Measurements from ENCODE around the gene BNIP5. TPM values are rescaled to one million over a fixed set of nuclear protein-coding genes. Genes with fewer than 3 reads are reported as not detected.
"Not testable (repeated sequence)": the region's sequence is repeated elsewhere in the genome, so short reads cannot be mapped to it uniquely, and the experiment has no call there.

Gene BNIP5
- total RNA-seq, 1 experiment from 2014 or later, result not detected

DNA sequence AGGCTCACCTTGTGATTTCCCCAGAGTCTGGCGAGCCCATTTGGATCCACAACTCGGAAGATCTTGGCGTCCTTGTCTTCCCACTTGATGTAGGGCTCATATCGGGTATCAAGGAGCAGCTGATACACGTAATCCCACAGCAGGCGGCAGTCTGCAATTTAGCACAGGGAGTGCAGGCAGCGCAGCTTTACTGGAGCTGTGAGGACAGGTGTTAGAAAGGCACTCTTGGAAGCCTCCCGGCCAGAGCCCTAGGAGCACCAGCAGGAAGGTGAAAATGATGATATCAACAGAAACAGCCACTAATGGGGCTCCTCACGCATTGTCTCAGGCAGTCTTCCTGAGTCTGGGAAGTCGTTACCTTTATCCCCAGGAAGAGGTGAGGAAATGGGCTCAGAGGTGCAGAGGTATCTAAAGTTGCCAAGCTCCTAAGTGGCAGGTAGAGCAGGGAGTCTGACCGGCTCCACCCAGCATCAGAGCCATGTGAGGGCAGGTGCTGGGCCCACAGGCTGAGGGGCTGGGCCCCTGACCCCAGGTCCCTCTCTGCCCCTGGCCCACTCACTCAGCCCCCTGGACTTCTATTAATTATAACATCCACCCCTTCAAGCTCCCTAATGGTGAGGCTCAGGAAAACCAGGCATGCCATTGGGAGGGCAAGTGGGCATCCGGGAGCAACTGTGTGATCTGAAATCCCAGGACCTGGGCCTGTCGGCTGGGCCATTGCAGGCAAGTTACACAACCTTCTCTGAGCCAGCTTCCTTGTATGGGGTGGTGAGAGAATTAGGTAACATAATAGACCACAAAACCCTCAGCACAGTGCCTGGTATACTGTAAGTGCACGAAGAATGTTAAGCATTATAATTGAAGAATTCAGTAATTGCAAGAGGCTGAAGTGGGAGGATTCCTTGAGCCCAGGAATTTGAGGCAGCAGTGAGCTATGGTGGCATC, 32.5 kb upstream of the BNIP5 start:
- no peak for DNase-seq (ENCODE audit: low read depth, low spot score)
- in situ Hi-C loops (cut with HindIII; ENCODE audit: low pct_unique_long_range_greater_than_20kb, low sequenced_read_pairs), result no loop called here

DNA sequence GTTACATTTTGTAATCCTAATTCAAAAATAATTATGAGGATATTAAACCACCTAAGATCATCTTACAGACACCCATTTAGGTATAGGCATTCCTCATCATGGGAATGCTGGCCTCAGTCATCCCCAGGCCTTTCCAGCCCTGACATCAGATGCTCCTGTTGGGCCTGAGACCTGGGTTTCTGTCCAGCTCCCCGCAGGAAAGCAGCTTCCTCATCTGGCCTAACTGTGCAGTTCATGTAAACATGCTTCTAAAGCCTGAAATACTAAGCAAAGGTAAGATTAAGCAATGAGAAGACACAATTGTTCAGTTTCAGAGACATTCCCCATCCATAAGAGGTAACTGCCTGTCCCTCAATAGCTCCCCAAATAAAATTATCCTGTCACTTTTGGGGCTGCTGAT, 31.7 kb upstream of the BNIP5 start:
- no peak for DNase-seq (ENCODE audit: low read depth, low spot score)
- in situ Hi-C loops (cut with HindIII; ENCODE audit: low pct_unique_long_range_greater_than_20kb, low sequenced_read_pairs), result no loop called here

DNA sequence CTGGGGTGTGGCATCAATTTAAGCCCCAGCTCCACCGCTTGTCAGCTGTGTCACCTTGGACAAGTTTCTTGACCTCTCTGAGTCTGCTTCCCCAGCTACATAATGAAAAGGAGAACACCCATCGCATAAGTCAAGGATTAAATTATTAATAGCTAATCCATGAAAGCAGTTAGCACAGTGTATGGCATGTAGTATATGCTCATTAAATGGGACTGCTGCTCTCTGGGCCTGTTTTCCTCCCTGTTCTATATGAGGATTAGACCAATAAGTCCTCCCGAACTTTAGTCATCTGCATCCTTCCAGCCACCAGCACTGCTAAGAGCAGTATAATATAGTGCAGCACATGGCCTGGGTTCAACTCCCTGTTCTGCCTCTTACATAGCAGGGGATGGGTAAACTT, 31.1 kb upstream of the BNIP5 start:
- DNase-seq (ENCODE audit: low read depth, low spot score), result no peak
- in situ Hi-C loops (cut with HindIII; ENCODE audit: low pct_unique_long_range_greater_than_20kb, low sequenced_read_pairs), result no loop called here

DNA sequence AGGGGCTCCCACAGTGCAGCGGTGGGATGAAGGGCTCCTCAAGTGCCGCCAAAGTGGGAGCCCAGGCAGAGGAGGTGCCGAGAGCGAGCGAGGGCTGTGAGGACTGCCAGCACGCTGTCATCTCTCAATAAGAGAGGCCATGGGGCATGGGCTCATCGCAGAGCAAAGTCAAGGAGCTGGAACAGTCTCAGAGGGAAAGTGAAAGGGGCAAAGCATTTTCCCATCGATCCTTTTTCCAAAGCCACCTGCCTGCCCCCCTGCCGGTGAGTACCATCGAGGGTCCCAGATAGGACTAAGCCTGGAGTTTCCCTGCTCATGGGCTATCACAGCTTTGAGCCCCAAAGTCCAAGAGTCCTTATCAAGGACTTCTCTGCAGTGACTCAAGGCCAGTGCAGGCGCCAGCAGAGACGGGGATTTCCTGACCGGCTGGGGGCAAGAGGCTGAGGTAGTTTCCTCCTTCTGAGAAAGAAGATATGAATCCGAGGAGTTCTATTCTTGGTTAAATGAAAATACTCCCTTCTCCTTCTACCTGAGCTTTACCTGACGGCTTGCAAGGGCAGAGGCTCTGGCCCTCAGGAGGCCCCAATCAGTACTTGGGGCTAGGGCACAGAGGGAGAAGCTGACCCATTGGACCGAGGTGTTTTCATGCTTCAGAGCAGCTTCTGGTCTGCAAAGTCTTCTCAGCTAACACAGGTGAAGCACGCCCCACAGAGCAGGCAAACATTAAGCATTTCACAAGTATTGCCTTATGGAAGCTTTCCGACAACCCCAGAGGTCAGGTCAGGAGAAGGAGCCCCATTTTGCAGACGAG, 28.2 kb upstream of the BNIP5 start:
- in situ Hi-C loops (cut with HindIII; ENCODE audit: low pct_unique_long_range_greater_than_20kb, low sequenced_read_pairs), result no loop called here
- no peak for DNase-seq (ENCODE audit: low read depth, low spot score)

DNA sequence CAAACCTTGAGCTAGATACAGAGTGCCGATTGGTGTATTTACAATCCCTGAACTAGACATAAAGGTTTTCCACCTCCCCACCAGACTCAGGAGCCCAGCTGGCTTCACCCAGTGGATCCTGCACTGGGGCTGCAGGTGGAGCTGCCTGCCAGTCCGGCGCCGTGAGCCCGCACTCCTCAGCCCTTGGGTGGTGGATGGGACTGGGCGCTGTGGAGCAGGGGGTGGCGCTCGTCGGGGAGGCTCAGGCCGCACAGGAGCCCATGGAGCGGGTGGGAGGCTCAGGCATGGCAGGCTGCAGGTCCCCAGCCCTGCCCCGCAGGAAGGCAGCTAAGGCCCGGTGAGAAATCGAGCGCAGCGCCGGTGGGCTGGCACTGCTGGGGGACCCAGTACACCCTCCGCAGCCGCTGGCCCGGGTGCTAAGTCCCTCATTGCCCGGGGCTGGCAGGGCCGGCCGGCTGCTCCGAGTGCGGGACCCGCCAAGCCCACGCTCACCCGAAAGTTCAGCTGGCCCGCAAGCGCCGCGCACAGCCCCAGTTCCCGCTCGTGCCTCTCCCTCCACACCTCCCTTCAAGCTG, 27.5 kb upstream of the BNIP5 start:
- DNase-seq (ENCODE audit: low read depth, low spot score); in situ Hi-C loops (cut with HindIII; ENCODE audit: low pct_unique_long_range_greater_than_20kb, low sequenced_read_pairs): not testable (repeated sequence)

DNA sequence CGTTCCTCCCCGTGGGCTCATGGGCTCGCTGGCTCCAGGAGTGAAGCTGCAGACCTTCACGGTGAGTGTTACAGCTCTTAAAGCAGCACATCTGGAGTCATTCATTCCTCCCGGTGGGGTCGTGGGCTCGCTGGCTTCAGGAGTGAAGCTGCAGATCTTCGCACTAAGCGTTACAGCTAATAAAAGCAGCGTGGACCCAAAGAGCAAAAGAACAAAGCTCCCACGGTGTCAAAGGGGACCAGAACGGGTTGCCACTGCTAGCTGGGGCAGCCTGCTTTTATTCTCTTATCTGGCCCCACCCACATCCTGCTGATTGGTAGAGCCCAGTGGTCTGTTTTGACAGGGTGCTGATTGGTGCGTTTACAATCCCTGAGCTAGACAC, 26.7 kb upstream of the BNIP5 start:
- in situ Hi-C loops (cut with HindIII; ENCODE audit: low pct_unique_long_range_greater_than_20kb, low sequenced_read_pairs); DNase-seq (ENCODE audit: low read depth, low spot score): not testable (repeated sequence)

DNA sequence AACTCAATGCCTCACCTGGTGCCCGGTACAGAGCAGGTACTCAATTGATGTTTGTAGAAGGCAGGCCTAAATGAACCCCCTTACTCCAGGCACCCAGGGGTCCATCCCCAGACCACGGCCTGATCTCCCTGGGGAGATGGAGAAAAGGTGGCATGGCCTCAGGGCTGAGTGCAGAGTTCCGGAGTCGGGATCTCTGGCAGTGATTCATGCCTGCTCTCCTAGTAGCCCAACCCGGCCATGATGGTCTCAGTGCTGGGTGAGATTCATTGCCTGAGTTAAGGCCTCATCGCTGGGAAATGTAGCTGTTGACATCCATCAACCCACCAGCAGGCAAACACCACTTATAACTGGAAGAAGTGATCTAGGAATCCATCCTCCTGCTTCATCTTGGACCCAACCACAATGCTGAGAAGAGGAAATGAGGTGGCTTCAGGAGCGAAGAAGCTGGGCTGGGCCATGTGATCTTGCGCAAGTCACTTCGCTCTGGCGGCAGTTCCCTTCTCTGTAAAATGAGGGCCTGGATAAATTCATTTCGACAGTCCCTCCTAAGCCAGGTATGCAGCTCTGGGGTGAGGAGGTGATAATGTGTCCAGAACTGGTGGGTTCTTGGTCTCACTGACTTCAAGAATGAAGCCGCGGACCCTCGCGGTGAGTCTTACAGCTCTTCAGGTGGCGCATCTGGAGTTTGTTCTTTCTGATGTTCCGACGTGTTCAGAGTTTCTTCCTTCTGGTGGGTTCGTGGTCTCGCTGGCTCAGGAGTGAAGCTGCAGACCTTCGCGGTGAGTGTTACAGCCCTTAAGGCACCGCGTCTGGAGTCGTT, 26.1 kb upstream of the BNIP5 start:
- in situ Hi-C loops (cut with HindIII; ENCODE audit: low pct_unique_long_range_greater_than_20kb, low sequenced_read_pairs), result no loop called here
- no peak for DNase-seq (ENCODE audit: low read depth, low spot score)

DNA sequence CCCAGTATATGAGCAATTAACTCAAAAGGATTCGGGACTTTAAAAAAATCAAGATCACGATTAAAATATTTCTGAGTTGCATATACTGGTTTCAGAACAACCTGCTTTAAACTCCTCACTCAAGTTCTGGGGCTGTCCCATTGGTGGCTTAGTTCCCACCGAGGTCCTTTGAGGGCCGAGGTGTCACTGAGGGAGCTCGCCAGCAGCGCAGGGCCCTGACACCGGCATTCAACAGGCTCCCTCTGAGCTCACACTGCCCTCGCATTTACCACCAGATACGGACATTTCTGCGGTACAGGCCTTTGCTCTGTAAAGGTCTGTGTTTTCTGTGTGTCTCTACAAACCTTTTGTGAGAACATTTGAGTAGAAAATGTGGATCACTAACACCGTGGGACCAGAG, 24.4 kb upstream of the BNIP5 start:
- DNase-seq (ENCODE audit: low read depth, low spot score), result no peak
- in situ Hi-C loops (cut with HindIII; ENCODE audit: low pct_unique_long_range_greater_than_20kb, low sequenced_read_pairs), result no loop called here

DNA sequence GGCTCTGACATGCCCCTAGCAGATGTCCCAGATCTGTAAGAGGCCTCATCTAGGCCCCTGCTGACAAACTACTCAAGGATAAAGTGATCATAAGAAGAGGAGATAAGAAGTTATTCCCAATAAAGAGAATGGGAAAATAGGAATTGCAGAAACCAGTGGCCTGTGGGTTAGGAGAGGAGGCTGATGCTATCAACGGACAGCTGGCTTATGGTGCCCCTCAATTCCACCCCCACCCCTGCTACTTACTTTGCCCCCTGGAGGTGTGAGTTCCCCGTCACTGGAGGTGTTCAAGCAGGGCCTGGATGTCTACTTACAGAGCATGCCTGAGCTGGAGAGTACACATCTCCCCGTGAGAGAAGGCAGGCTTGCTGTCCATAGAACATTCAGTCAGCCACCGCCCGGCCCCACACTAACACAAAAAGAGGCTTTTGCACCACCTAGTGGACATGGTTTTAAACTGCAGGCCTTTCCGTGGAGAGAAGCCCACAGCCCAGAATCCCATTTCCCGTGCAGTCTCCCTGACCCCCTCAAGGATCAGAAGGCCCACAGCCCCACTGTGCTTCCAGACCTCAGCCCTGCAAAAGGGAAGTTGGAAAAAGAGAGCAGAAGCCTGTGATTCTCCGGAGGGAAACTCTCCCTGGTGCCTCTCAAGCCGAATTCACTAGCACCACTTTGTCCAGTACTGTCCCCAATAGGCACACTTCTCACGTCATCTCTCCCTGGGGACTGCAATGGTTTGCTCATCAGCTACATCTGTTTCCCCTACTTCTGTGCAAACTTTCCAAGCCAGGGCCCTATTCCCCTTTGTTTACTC, 23.8 kb upstream of the BNIP5 start:
- in situ Hi-C loops (cut with HindIII; ENCODE audit: low pct_unique_long_range_greater_than_20kb, low sequenced_read_pairs), result no loop called here
- DNase-seq (ENCODE audit: low read depth, low spot score), result peak; percentile 87

DNA sequence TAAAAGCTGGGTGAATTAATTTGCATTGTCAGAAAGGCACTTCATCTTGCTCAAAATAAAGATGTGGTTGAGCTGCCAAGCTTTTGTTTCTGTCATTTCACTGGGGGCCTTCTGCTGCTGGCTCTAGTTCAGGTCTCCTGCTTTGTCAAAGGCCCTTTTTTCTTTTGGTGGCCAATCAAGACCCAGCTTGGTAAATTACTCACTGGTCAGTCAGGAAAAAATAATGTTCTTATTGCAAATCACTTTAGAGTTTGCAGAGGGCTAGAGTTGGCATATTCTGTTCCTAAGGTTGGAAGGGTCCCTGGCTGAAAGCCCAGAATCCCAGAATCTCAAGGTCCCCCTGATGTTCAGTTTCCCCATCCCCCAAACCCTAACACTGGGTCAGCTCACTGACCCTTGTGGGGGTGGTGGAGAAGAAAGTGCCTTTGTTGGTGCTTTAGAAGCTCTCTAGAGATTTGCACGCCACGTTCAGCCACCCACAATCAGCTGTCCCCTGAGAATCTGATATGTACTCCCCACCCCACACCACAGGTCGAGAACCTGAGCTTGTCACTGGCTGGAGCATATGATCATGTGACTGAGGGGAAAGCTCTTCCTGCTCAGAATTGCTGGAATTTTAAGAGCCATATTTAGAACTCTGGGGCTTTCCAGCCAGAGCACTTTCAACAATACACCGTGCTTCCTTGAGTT, 21.7 kb upstream of the BNIP5 start:
- in situ Hi-C loops (cut with HindIII; ENCODE audit: low pct_unique_long_range_greater_than_20kb, low sequenced_read_pairs), result no loop called here
- DNase-seq (ENCODE audit: low read depth, low spot score), result peak; percentile 64

DNA sequence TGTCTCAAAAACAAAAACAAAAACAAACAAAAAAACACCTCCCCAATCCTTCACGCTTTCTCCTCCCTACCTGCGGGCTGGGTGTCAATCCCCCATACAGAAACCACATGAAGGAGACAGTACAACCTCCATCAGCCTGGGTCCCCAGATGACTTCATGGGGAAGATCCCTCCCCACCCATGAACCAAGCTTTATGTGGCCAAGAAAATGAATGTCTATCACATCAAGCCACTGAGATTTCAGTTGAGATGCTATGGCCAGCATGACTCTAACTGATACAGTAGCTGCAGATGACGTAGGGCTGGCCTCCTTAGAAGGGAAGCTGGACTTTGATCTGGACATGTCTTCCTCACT, 21.2 kb upstream of the BNIP5 start:
- in situ Hi-C loops (cut with HindIII; ENCODE audit: low pct_unique_long_range_greater_than_20kb, low sequenced_read_pairs), result no loop called here
- DNase-seq (ENCODE audit: low read depth, low spot score), result no peak

DNA sequence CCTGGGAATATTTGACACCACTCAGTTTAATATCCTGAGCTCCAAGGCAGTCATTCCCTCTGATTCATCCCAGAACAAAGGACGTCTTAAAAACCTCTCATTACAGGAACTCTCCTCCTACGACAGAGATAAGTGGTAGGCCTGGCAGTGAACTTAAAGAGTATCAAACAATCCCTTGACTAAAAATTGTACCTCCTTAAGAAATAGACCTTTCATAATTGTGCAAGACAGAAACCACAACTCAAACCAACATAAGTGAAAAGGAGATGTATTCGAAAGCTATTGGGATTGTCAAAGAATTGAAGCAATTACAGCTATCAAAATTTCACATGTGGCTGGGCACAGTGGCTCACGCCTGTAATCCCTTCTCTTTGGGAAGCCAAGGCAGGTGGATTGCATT, 19.1 kb upstream of the BNIP5 start:
- in situ Hi-C loops (cut with HindIII; ENCODE audit: low pct_unique_long_range_greater_than_20kb, low sequenced_read_pairs), result no loop called here

DNA sequence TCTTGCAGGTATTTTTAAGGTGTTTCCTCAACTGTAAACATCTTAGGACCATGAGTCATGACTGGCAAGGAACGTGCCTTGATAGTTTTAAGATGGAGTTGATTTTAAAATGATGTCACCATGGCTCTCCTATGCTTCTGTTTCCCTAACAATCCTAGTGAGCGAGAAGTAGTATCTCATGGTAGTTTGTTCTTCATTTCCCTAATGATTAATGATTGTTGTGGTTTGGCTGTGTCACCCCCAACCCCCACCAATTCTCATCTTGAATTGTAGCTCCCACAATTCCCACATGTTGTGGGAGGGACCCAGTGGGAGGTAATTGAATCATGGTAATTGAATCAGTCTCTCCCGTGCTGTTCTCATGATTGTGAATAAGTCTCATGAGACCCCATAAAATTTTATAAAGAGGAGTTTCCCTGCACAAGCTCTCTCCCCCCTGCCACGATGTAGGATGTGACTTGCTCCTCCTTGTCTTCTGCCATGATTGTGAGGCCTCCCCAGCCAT, 16.8 kb upstream of the BNIP5 start:
- in situ Hi-C loops (cut with HindIII; ENCODE audit: low pct_unique_long_range_greater_than_20kb, low sequenced_read_pairs), result no loop called here
- DNase-seq (ENCODE audit: low read depth, low spot score), result no peak

More for the DNA sequence above, 19.1 kb upstream of the BNIP5 start:
- DNase-seq (ENCODE audit: low read depth, low spot score), result peak; percentile 91

DNA sequence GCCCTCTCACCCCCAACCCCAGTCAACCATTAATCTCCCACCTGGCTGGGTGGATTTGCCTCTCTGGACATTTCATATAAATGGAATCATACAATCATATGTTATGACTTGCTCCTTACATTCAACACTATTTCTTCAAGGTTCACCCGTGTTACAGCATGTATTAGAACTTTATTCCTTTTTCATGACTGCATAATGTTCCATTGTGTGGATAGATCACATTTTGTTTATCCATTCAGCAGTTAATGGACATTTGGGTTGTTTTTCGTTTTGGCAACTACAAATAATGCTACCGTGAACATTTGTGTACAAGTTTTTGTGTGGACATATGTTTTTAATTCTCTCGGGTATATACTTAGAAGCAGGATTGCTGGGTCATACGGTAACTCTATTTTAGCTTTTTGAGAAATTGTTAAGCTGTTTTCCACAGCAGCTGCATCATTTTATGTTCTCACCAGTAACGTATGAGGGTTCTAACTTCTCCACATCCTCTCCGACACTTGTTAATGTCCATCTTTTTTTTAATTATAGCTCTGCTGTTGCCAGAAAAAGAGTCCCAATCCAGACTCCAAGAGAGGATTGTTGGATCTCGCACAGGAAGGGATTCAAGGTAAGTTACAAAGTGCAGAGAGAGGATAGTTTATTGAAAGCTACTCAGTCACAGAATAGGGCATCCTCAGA, 15.9 kb upstream of the BNIP5 start:
- in situ Hi-C loops (cut with HindIII; ENCODE audit: low pct_unique_long_range_greater_than_20kb, low sequenced_read_pairs), result no loop called here
- DNase-seq (ENCODE audit: low read depth, low spot score), result no peak

DNA sequence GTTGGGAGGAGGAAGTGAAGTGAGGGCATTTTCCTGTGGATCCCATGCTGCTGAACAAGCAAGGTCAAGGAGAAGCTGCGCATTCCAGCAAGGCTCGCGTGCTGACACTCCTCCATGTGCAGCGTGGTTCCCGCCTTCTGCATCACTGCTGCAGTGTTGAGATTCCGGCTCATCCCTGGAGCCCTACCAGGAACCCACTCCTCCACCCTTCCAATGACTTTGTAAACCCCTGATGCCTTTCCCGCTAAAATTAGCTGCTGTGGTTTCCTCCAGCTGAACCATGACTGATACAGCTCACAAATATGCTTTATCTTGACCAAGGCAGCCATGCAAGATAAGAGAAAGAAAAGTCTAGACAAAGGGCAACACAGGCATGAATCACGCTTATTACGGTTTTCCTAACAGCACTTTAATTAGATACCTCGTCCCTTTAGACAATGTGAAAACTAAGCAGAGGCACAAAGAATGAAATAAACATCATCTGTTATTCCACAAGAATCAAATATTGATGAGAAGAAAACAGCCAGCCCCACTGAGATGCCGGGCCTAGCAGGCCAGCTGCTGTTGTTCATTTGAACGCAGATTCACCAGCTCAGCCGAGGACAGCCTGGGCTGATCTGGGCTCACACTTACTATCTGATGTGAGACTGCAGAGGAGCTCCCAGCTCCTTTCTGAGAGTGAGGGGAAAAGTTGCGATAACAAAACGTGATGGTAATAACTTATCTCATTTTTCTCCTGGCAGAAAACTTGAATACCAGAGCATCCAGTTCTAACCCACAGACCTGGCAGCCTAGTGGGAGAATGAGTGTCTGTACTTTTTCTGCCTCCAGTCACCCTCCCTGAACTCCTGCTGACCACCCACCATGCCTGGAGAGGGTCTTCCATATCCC, 14.2 kb upstream of the BNIP5 start:
- no peak for DNase-seq (ENCODE audit: low read depth, low spot score)
- in situ Hi-C loops (cut with HindIII; ENCODE audit: low pct_unique_long_range_greater_than_20kb, low sequenced_read_pairs), result no loop called here
